Stromal cell of bone marrow (primary cell): Measurements from ENCODE around the gene FRMD3.
"Not testable (repeated sequence)": the region's sequence is repeated elsewhere in the genome, so short reads cannot be mapped to it uniquely, and the experiment has no call there.

ENCODE experiments used
- DNase-seq: peaks from one replicate; pipeline ENCODE4 v3.0.0-alpha.2; 2012; ENCODE audit warnings: low read depth

The FRMD3 gene

GRCh38 chr9:83521411-83521810 lies 16.8 kb downstream of the FRMD3 start:
- no peak for DNase-seq

GRCh38 chr9:83521011-83521410 lies 17.2 kb downstream of the FRMD3 start:
- DNase-seq, result no peak

- no peak for DNase-seq
Measured at GRCh38 chr9:83520292-83520691, 17.9 kb downstream of the FRMD3 start.

GRCh38 chr9:83517980-83518379 lies 20.2 kb downstream of the FRMD3 start:
- DNase-seq, result not testable (repeated sequence)

- DNase-seq, result no peak
Measured at GRCh38 chr9:83514767-83515166, 23.4 kb downstream of the FRMD3 start.

- no peak for DNase-seq
Measured at GRCh38 chr9:83512621-83513020, 25.6 kb downstream of the FRMD3 start.

- DNase-seq, result no peak
Measured at GRCh38 chr9:83511051-83511450, 27.1 kb downstream of the FRMD3 start.

- no peak for DNase-seq
Measured at GRCh38 chr9:83509402-83509801, 28.8 kb downstream of the FRMD3 start.

- no peak for DNase-seq
Measured at GRCh38 chr9:83508067-83508466, 30.1 kb downstream of the FRMD3 start.

- no peak for DNase-seq
Measured at GRCh38 chr9:83505282-83505681, 32.9 kb downstream of the FRMD3 start.

- DNase-seq, result no peak
Measured at GRCh38 chr9:83503866-83504265, 34.3 kb downstream of the FRMD3 start.

GRCh38 chr9:83501565-83501964 lies 36.6 kb downstream of the FRMD3 start:
- no peak for DNase-seq

GRCh38 chr9:83497441-83497840 lies 40.8 kb downstream of the FRMD3 start:
- no peak for DNase-seq

GRCh38 chr9:83491995-83492394 lies 46.2 kb downstream of the FRMD3 start:
- DNase-seq, result no peak

GRCh38 chr9:83491413-83491812 lies 46.8 kb downstream of the FRMD3 start:
- DNase-seq, result no peak

- no peak for DNase-seq
Measured at GRCh38 chr9:83489961-83490360, 48.2 kb downstream of the FRMD3 start.

GRCh38 chr9:83484990-83485389 lies 53.2 kb downstream of the FRMD3 start:
- no peak for DNase-seq

- no peak for DNase-seq
Measured at GRCh38 chr9:83483223-83483622, 55.0 kb downstream of the FRMD3 start.

GRCh38 chr9:83479765-83480164 lies 58.4 kb downstream of the FRMD3 start:
- no peak for DNase-seq

GRCh38 chr9:83477571-83477970 lies 60.6 kb downstream of the FRMD3 start:
- no peak for DNase-seq

- DNase-seq, result no peak
Measured at GRCh38 chr9:83477120-83477519, 61.1 kb downstream of the FRMD3 start.

GRCh38 chr9:83476513-83476912 lies 61.7 kb downstream of the FRMD3 start:
- no peak for DNase-seq

GRCh38 chr9:83475741-83476140 lies 62.5 kb downstream of the FRMD3 start:
- DNase-seq, result no peak

GRCh38 chr9:83474631-83475030 lies 63.6 kb downstream of the FRMD3 start:
- no peak for DNase-seq

- DNase-seq, result no peak
Measured at GRCh38 chr9:83473488-83473971, 64.7 kb downstream of the FRMD3 start.
